ENCODE measurements around the gene OR10A6. TPM values are rescaled to one million over a fixed set of nuclear protein-coding genes. Genes with fewer than 3 reads are reported as not detected.

Gene OR10A6
- 0.16 TPM in 1 of 2 replicates, not detected in the other for total RNA-seq
- polyA plus RNA-seq (2012) = 3.1 TPM

GRCh38 chr11:7931168-7931567 is at the start of gene OR10A6:
OR10A6 (minus strand) TSS chr11:7931268; CDS start chr11:7928662, 2,606 bp downstream.
- DNase-seq (ENCODE audit: low read depth) = no peak

DNA sequence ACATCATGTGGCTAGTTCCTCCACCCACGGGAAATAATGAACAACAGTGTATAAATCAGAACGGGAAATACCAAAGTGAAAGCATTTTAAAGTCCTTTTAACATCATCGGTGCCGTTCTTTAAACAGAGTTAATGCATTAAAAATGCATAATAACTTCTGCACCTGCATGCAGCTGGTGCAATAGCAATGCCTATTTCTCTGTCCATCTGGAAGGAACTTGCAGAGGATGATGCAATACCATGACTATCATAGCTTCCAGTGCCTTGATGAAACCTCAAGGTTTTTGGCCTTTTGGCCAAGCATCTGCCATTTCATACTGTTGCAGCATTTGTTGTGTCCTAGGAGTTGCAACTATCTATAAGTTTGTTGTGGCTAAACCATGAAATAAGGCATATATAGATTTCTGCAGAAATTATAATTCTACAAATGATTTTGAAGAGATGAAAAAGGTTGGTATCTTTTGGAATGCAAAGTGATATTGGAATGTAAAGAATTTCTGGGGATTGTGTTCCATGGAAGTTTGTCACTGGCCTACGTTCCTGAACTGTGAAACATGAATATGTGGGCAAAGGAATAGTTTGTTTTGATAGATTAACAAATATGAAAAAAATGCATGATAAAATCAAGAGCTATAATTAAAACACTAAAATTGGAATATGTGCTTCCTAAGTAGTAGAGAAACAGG is 46.3 kb upstream of the OR10A6 start:
- DNase-seq (ENCODE audit: low read depth) = peak; percentile 43

- no peak for DNase-seq (ENCODE audit: low read depth)
Observed at GRCh38 chr11:7974668-7975067, 43.6 kb upstream of the OR10A6 start.

DNA sequence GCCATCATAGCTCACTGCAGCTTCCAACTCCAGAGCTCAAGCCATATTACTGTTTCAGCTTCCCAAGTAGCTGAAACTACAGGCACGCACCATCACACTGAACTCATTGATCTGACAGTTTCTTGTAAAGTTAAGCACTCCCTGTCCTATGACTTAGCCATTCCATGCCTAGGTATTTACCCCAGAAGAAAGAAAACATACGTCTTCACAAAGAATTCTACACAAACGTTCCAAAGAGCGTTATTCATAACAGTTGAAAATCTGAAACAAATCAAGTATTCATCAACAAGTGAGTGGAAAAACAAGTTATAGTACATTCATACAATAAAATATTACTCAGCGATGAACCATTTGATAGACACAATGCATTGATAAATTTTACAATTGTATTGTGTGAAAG is 41.9 kb upstream of the OR10A6 start:
- DNase-seq (ENCODE audit: low read depth) = no peak

DNA sequence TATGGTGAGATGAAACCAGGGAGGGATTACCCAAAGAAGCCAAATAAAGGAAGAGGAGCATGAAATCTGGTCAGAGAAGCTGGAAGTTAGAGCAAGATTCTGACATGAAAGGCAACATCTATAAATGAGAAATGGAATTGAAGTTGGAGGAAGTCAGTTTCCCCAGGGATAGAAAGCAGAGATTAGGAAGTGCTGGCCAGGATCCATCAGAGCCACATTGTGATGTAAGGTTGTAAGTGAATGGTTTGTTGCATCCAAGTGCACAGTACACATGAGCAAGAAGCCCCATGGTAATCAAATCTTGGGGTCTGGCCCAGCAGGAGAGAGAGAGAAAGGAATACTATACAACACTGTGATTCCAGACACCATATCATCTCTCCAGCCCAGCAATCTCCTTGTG is 40.8 kb upstream of the OR10A6 start:
- no peak for DNase-seq (ENCODE audit: low read depth)

DNA sequence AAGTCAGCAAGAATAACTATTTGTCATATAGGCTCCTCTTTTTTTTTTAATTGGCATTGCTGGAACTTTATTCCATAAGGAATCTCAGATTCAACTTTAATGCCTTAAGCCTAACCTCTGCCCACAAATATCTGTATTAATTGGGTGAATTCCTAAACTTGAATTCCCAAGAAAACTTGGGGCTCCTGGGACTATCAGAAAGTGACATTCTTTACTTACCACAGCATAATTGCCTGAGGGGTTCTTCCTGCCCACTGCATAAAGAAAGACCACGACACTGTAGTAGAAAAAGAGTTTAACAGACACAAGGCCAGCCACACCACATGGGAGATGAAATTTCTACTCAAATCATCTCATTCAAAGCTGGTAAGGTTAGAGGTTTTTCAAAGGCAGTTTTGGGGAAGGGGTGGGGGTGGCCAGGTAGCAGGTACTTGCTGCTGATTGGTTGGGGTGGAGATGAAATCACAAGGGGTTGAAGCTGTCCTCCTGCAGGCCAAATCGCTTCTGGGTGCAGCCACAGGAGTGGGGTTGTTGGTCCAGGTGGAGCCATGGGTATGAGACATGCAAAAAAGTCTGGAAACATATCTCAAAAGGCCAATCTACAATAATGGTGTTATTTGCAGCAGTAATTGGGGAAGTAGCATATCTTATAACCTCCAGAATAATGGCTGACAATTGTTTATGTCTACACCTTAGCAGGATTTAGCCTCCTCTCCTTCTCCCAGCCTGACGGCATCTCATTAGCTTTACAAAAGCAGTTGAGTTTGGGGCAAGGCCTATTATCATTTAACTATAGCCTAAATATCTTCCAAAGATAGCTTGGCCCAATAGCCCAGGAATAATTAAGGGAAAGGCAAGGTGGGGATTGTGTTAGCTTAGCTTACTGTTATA is 38.9 kb upstream of the OR10A6 start:
- no peak for DNase-seq (ENCODE audit: low read depth)

- no peak for DNase-seq (ENCODE audit: low read depth)
Observed at GRCh38 chr11:7968686-7969085, 37.6 kb upstream of the OR10A6 start.

DNA sequence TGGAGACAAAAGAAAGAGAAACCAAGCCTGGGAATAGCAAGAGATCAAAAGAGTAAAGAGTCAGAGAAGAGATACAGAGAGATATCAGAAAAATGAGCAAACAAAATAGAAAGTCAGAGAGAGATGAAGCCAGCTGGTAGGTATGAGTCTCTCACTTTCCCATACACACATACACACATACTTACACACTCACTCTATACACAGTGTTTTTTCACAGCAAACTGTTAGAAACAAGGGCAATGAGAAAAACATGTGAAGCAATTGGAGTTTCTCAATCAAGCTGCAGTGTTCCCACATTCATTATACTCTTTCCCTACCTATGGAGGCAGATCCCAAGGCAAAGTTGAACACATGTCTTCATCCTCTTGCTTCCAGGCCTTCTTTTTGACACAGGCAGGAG is 36.8 kb upstream of the OR10A6 start:
- no peak for DNase-seq (ENCODE audit: low read depth)

- DNase-seq (ENCODE audit: low read depth) = no peak
Observed at GRCh38 chr11:7967097-7967496, 36.0 kb upstream of the OR10A6 start.

DNA sequence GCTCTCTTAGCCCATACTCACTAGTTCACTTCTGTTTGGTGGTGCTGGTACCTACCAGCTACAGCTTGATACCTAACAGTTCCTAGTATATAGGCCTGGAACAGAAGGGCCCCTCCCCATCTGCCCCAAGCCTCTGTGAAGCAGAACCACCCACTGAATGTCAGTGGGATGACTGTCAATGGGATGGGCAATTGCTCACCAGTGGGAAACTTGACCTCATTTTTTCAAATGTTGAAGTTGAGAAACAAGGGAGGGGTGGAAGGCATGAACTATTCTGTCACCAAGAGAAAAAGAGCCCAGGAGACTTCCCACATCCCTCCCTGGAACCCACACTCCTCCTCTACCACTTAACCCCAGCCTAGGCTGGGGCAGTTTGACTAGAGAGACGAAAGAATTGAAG is 34.3 kb upstream of the OR10A6 start, which contains the start of gene NLRP10:
NLRP10 (minus strand) TSS at position 62 of the 400 bp plus-strand sequence. CDS start 1,952 bp downstream, outside the sequence.
- DNase-seq (ENCODE audit: low read depth) = peak; percentile 81

DNA sequence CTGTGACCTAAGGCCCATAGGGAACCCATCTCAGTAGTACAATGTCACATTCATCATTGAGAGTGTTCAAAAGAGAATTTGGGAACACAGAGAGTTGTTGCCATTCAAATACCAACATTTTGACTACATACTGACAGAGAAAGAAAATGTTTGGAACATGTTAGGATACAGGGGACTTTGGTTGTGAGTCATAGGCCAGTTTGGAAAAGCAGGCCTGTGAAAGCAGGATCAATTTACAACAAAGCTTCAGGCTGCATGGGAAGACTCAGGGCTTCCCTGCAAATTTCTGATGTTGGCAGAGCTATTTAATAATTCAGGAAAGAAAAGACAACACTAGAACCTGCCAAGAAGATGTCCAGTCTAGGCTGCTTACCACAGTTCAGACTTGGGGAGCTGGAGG is 33.8 kb upstream of the OR10A6 start:
- DNase-seq (ENCODE audit: low read depth) = peak; percentile 67

- no peak for DNase-seq (ENCODE audit: low read depth)
Observed at GRCh38 chr11:7964261-7964660, 33.2 kb upstream of the OR10A6 start.

DNA sequence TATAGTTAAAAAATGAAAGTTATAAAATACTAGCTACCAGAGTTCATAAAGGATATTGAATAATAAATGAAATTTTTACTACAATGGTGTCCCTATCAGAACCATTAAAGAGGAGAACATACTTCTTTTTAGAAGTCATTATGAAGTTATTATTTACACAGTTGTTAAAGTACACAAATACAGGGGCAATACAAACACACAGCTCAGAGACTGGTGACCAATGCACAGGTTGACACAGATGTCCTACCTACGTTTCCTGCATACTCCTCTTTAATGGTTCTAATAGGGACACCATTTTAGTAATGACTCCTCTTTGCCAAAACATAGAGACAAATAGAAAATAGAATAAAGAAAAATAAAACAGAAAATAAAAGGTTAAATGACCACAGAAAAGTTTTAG is 24.1 kb upstream of the OR10A6 start:
- DNase-seq (ENCODE audit: low read depth) = no peak

- no peak for DNase-seq (ENCODE audit: low read depth)
Observed at GRCh38 chr11:7949934-7950333, 18.9 kb upstream of the OR10A6 start.

DNA sequence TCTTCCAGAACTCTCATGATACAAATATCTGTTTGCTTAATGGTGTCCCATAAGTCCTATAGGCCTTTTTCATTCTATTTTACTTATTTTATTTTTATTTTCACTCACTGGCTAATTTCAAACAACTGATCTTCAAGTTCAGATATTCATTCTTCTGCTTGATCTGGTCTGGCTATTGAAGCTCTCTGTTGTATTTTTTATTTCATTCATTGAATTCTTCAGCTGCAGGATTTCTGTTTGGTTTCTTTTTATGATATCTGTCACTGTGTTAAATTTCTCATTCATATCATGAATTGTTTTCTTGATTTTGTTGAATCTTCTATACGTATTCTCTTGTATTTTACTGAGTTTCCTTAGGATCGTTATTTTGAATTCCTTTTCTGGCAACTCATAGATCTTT is 13.1 kb upstream of the OR10A6 start:
- DNase-seq (ENCODE audit: low read depth) = no peak

- DNase-seq (ENCODE audit: low read depth) = no peak
Observed at GRCh38 chr11:7941608-7942007, 10.5 kb upstream of the OR10A6 start, which contains the start of gene OR10A3. OR10A3 (minus strand) TSS chr11:7941708; CDS start chr11:7939520, 2,188 bp downstream.

DNA sequence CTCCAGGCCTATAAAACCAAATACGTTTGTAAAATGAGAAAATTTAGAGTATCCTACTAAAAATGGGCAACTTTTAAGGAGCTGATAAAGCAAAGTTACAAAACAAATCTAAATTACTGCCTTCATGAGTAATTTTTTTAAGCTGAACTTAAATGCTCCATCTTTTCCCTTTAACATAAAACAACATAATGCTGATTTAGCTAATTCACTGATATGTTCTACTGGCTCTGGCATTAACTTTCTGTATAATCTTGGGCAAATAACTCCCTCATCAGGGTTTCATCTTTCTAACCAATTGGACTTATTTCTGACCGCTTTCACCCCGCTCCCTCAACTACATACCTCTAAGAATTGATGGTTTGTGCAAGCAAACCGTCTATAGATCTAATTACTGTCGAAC is 10.1 kb upstream of the OR10A6 start:
- no peak for DNase-seq (ENCODE audit: low read depth)

GRCh38 chr11:7936615-7937014 is 5.5 kb upstream of the OR10A6 start:
- DNase-seq (ENCODE audit: low read depth) = no peak

DNA sequence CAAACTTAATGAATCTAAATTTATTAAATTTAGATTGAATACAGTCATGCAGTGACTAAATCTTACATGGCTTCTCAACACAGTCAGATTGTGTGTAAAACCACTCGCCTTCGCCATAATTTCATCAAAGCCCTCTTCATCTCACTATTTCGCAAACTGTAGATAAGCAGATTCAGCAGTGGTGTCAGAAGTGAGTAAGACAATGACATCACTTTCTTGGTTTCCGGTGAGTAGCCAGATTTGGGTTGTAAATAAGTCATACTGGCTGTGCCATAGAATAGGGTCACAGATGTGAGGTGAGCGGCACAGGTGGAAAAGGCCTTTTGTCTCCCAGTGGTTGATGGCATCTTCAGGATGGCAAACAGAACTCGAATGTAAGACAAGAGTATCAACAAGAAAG is 3.4 kb downstream of the OR10A6 start:
- no peak for DNase-seq (ENCODE audit: low read depth)

GRCh38 chr11:7924536-7924935 is 6.5 kb downstream of the OR10A6 start:
- DNase-seq (ENCODE audit: low read depth) = no peak

GRCh38 chr11:7918141-7918540 is 12.9 kb downstream of the OR10A6 start:
- no peak for DNase-seq (ENCODE audit: low read depth)

GRCh38 chr11:7911011-7911410 is 20.1 kb downstream of the OR10A6 start:
- DNase-seq (ENCODE audit: low read depth) = no peak

All from myocyte (in vitro differentiated cells).